ENCODE data around the gene MAP3K20. TPM values are rescaled to one million over a fixed set of nuclear protein-coding genes. Genes with fewer than 3 reads are reported as not detected.
A peak's percentile ranks its signal among the peaks of the same experiment; 100 is the strongest.

The MAP3K20 gene
- total and polyA plus RNA-seq, 2 donors (not counting 3 experiments of a cell fraction or from before 2014, with no cell fraction given): 7.8 to 31.5 TPM

GRCh38 chr2:173199294-173199693 lies 123.6 kb downstream of the MAP3K20 start:
- no peaks in the 10 kb centered on the region for H3K36me3 ChIP-seq (ENCODE audit: control insufficient read depth in 2 of 2, extremely low read depth in 1 of 2, insufficient read depth in 2 of 2, low read length in 2 of 2)
- no peaks in the 10 kb centered on the region for H3K4me1 ChIP-seq (ENCODE audit: control insufficient read depth, extremely low read depth, insufficient read depth, low read length)
- intact Hi-C loops (cut with micrococcal nuclease): no loop called here
- POLR2A ChIA-PET: no interaction called here
- no peak for TF ChIP-seq CTCF (IDR thresholded peaks at IDR 0.05; ENCODE audit: extremely low read depth in 1 of 2, insufficient read depth in 1 of 2, low read depth in 1 of 2, low read length in 2 of 2)
- no peak for TF ChIP-seq POLR2A (IDR thresholded peaks at IDR 0.05; ENCODE audit: low read depth, low read length)
- TF ChIP-seq EZH2 (IDR thresholded peaks at IDR 0.05; ENCODE audit: borderline replicate concordance, low read depth, low read length, severe bottlenecking): no peak
- TF ChIP-seq FOS (IDR thresholded peaks at IDR 0.05; ENCODE audit: borderline replicate concordance, insufficient read depth, low read length): no peak
- no peak overlapping the region for H3K9ac ChIP-seq (replicated peaks; ENCODE audit: extremely low read depth, insufficient read depth, low read length)
- no peaks in the 10 kb centered on the region for H3K27me3 ChIP-seq (ENCODE audit: control insufficient read depth in 2 of 2, insufficient read depth in 2 of 2, low read length in 2 of 2)
- dilution Hi-C loops (cut with MboI; ENCODE audit: extremely low pct_ligation_motif_present, low sequenced_read_pairs): no loop called here
- H3K9me3 ChIP-seq (replicated peaks; ENCODE audit: control insufficient read depth, insufficient read depth, low read length): no peaks in the 10 kb centered on the region
- FAIRE-seq (no peak), DNase-seq (ENCODE audit: low read depth, low spot score) (peak; percentile 31)
- no peaks in the 10 kb centered on the region for H3K79me2 ChIP-seq (ENCODE audit: control insufficient read depth, insufficient read depth, low read length)
- no peaks in the 10 kb centered on the region for H3K9me1 ChIP-seq (replicated peaks; ENCODE audit: control insufficient read depth, extremely low read depth, insufficient read depth, low read length)
- CTCF ChIA-PET: interaction anchor here (1.5 kb wide), 1 partner anchor 9 kb away, joined by 3 read pairs; no protein-coding TSS in a partner anchor
- no TSS peak for BruUV-seq (replicated peaks)
- no peaks in the 10 kb centered on the region for H4K20me1 ChIP-seq (replicated peaks; ENCODE audit: control insufficient read depth, extremely low read depth, insufficient read depth, low read length)
- H3K4me3 ChIP-seq (replicated peaks in 1 of 3; ENCODE audit: insufficient read depth in 1 of 3, low read depth in 1 of 3, low read length in 3 of 3): no peak overlapping the region
- H3K27ac ChIP-seq (ENCODE audit: insufficient read depth, low read depth, low read length): no peak overlapping the region
- H3K4me2 ChIP-seq (ENCODE audit: insufficient read depth, low read length): no peak overlapping the region
- H2AFZ ChIP-seq (ENCODE audit: low read depth, low read length): no peak overlapping the region

- H3K9me3 ChIP-seq (replicated peaks; ENCODE audit: control insufficient read depth, insufficient read depth, low read length): no peaks in the 10 kb centered on the region
- H3K36me3 ChIP-seq (ENCODE audit: control insufficient read depth in 2 of 2, extremely low read depth in 1 of 2, insufficient read depth in 2 of 2, low read length in 2 of 2): no peaks in the 10 kb centered on the region
- dilution Hi-C loops (cut with MboI; ENCODE audit: extremely low pct_ligation_motif_present, low sequenced_read_pairs): loop anchor here (25.0 kb wide), 1 partner anchor 190 kb away; no protein-coding TSS in a partner anchor
- ChIA-PET CTCF (interaction anchor here (1.0 kb wide), 1 partner anchor 175 kb away, joined by 4 read pairs; no protein-coding TSS in a partner anchor), POLR2A (no interaction called here)
- no peak overlapping the region for H3K27ac ChIP-seq (ENCODE audit: insufficient read depth, low read depth, low read length)
- no peak overlapping the region for H3K4me3 ChIP-seq (replicated peaks in 1 of 3; ENCODE audit: insufficient read depth in 1 of 3, low read depth in 1 of 3, low read length in 3 of 3)
- H4K20me1 ChIP-seq (replicated peaks; ENCODE audit: control insufficient read depth, extremely low read depth, insufficient read depth, low read length): no peaks in the 10 kb centered on the region
- no peak for FAIRE-seq
- no peak overlapping the region for H2AFZ ChIP-seq (ENCODE audit: low read depth, low read length)
- no peaks in the 10 kb centered on the region for H3K27me3 ChIP-seq (ENCODE audit: control insufficient read depth in 2 of 2, insufficient read depth in 2 of 2, low read length in 2 of 2)
- no peak overlapping the region for H3K4me2 ChIP-seq (ENCODE audit: insufficient read depth, low read length)
- BruUV-seq (replicated peaks): no TSS peak
- no peaks in the 10 kb centered on the region for H3K79me2 ChIP-seq (ENCODE audit: control insufficient read depth, insufficient read depth, low read length)
- no peaks in the 10 kb centered on the region for H3K9me1 ChIP-seq (replicated peaks; ENCODE audit: control insufficient read depth, extremely low read depth, insufficient read depth, low read length)
- DNase-seq (ENCODE audit: low read depth, low spot score): no peak
- no peak for TF ChIP-seq POLR2A (IDR thresholded peaks at IDR 0.05; ENCODE audit: low read depth, low read length)
- no peaks in the 10 kb centered on the region for H3K4me1 ChIP-seq (ENCODE audit: control insufficient read depth, extremely low read depth, insufficient read depth, low read length)
- intact Hi-C loops (cut with micrococcal nuclease): no loop called here
- H3K9ac ChIP-seq (replicated peaks; ENCODE audit: extremely low read depth, insufficient read depth, low read length): no peak overlapping the region
Observed at GRCh38 chr2:173202570-173202969, 126.9 kb downstream of the MAP3K20 start.
